Measurements from ENCODE around the gene ITCH.
"Not testable (repeated sequence)": the region's sequence is repeated elsewhere in the genome, so short reads cannot be mapped to it uniquely, and the experiment has no call there.

ITCH gene

DNA sequence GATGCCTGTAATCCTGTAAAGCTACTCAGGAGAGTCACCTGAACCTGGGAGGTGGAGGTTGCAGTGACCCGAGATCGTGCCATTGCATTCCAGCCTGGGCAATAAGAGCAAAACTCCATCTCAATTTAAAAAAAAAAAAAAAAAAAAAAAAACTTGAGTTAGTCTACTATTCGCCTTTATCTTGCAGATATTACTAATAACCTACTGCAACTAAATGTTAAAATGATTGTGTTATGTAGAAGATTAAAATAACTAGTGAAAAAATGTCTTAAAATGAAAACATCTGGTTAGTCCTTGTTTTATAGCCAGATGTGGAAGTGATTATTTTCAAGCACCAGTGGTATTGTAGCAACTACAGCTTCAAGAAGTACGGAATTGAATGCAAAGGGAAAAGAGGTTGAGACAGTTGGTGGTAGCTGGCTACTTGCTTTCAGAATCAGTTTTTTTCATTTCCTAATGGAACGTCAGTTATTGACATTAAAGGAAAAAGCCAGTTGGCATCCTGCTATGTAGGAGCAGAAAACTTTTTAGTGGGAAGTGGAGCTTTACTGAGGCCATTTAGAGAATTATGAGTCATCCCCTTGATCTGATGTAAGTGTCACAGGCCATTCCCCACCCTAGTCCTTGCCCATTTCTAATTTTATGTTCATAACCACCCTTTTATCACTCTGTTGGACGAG lies 109.3 kb downstream of the ITCH start:
- DNase-seq, result no peak

GRCh38 chr20:34473262-34473883 lies 110.3 kb downstream of the ITCH start:
- peak; percentile 28 for DNase-seq

- peak; percentile 30 for DNase-seq
Observed at GRCh38 chr20:34475979-34476736, 113.1 kb downstream of the ITCH start.

GRCh38 chr20:34479627-34480026 lies 116.6 kb downstream of the ITCH start:
- DNase-seq, result no peak

- not testable (repeated sequence) for DNase-seq
Observed at GRCh38 chr20:34482154-34482553, 119.1 kb downstream of the ITCH start.

GRCh38 chr20:34483585-34484220 lies 120.6 kb downstream of the ITCH start:
- DNase-seq, result not testable (repeated sequence)

GRCh38 chr20:34485068-34485634 lies 122.1 kb downstream of the ITCH start:
- no peak for DNase-seq

DNA sequence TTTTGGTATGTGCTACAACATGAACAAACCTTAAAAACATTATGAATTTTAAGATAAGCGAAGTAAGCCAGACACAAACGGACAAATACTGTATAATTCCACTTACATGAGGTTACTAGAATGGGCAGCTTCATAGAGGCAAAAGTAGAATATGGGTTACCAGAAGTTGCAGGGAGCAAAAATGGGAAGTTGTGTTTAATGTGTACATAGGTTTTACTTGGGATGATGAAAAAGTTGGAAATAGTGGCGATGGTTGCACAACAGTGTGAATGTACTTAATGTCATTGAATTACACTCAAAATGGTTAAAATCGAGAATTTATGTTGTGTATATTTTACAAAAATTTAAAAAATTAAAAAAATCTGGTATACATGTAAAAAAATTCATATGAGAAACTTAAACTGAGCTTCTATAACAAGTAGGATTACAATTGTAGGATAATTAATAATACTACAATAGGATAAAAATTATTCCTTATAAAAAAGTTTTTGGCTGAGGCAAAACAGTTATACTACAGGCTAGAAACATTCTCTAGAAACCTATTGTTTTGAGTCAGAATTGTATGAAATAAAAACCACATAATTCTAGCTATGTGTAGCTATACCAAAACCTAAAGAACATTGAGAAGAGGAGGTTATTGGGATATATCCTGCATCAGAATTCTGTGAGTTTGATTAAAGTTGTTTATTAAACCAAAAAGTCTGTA lies 128.3 kb downstream of the ITCH start:
- DNase-seq, result no peak

GRCh38 chr20:34491932-34492509 lies 128.9 kb downstream of the ITCH start:
- no peak for DNase-seq

GRCh38 chr20:34493646-34494045 lies 130.6 kb downstream of the ITCH start:
- DNase-seq, result no peak

- DNase-seq, result no peak
Observed at GRCh38 chr20:34495307-34495706, 132.2 kb downstream of the ITCH start.

DNA sequence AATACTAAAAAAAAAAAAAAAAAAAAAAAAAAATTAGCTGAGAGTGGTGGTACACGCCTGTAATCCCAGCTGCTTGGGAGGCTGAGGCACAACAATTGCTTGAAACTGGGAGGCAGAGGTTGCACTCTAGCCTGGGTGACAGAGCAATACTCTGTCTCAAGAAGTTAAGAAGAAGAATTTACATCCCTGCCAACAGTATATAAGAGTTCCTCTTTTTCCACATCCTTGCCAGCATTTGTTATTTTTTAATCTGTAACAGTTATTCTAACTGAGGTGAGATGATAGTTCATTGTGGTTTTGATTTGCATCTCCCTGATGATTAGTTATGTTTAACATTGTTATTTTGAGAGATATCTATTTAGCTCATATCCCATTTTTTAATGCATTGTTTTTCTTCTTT lies 132.8 kb downstream of the ITCH start:
- DNase-seq, result no peak

DNA sequence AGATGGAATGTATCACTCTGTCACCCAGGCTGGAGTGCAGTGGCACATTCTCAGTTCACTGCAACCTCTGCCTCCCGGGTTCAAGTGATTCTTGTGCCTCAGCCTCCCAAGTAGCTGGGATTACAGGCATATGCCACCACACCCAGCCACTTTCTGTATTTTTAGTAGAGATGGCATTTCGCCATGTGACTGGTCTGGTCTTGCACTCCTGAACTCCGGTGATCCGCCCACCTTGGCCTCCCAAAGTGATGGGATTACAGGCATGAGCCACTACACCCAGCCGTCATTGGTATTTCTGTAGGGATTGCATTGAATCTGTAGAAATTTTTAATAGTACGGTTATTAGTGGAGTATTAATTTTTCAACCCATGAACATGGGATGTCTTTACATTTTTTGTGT lies 134.5 kb downstream of the ITCH start:
- not testable (repeated sequence) for DNase-seq

DNA sequence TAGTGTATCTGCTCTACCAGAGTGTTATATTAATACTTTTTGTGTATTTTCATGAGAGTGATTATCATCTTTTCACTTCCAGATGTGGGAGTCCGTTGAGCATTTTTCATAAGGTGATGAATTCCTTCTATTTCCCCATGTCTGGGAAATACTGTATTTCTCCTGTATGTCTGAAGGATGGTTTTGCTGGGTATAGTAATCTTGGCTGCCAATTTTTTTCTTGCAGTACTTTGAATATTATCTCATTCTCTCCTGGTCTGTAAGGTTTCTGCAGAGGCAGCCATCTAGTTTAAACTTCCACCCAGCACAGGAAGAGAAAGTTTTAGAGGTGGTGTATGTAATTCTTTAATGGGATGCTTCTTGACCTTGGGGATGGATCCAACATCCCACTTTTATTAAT lies 137.8 kb downstream of the ITCH start:
- DNase-seq, result no peak

DNA sequence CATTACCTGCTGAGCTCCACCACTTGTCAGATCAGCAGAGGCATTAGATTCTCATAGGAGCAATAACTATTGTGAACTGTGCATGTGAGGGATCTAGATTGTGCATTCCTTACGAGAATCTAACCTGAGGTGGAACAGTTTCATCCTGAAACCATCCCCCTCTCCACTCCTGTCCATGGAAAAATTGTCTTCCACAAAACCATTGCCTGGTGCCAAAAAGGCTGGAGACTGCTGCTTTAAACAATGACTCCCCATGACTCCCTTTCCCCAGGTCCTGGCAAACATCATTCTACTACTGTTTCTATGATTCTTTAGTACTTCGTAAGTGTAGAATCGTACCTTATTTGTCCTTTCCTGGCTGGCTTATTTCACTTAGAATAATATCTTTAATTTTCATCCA lies 143.4 kb downstream of the ITCH start:
- no peak for DNase-seq

GRCh38 chr20:34507702-34508413 lies 144.8 kb downstream of the ITCH start:
- DNase-seq, result no peak

DNA sequence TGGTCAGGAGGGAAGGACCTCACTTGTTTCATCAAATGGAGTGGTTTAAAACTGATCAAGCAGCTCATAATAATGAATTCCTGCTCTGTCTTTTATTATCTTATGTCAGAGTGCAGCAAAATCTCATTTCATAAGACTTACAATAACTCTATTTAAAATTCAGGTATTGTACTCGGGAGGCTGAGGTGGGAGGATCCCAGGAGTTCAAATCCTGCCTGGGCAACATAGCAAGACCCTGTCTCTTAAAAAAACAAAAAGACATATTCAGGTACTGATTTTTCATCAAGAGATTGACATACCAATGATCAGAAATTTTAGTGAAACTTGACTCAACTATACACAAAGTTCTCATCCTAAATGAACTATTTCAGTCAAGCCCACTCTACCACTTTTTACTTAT lies 147.5 kb downstream of the ITCH start:
- no peak for DNase-seq

GRCh38 chr20:34511891-34512265 lies 148.8 kb downstream of the ITCH start:
- no peak for DNase-seq

- no peak for DNase-seq
Observed at GRCh38 chr20:34512266-34512954, 149.3 kb downstream of the ITCH start.

DNA sequence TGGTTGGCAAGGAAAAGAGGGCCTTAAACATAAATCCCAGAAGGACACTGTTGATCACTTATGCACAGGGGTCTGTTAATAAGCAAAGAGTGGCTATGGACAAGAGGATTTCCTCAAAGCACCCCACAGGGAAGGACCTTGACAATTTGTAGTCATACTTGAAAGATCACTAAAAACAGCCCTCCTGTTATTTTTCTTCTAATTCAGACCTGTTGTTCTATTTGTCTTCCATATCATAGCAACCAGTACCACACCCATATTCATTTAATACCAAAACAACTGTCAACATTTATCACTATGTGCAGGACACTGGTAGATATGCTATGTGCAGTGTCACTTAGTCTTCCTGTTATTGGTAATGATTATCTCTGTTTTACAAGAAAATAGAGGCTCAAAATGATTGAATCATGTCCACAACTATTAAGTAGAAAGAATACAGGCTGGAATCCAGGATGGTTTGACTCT lies 149.9 kb downstream of the ITCH start:
- peak; percentile 18 for DNase-seq

DNA sequence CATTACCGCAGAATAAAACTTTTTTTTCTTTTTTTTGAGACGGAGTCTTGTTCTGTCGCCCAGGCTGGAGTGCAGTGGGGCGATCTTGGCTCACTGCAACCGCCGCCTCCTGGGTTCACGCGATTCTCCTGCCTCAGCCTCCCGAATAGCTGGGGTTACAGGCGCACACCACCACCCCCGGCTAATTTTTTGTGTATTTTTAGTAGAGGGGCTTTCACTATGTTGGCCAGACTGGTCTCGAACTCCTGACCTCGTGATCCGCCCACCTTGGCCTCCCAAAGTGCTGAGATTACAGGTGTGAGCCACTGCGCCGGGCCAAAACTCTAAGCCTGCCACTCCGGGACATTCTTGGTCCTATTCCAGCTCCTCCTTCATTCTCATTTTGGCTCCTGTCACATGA lies 151.0 kb downstream of the ITCH start:
- not testable (repeated sequence) for DNase-seq

Measured in CD4-positive, alpha-beta T cell treated with Interleukin-21 for 1 hour (primary cell).